Osteoblast (primary cell): ENCODE measurements around the gene SLC44A5. TPM values are rescaled to one million over a fixed set of nuclear protein-coding genes. Genes with fewer than 3 reads are reported as not detected.

Experiments used
- DNase-seq: peaks from one replicate; pipeline ENCODE4 v3.0.0; 2011; ENCODE audit warnings: low spot score, mixed read lengths; ENCODE audit not compliant: insufficient read length; ENCODE audit errors: missing footprints
- H2AFZ ChIP-seq: 2 replicates; pipeline ENCODE4 v1.6.0; 2011; ENCODE audit warnings: mild to moderate bottlenecking, low read length
- H3K27ac ChIP-seq: 2 replicates; pipeline ENCODE4 v1.5.1; 2011; ENCODE audit warnings: mild to moderate bottlenecking, low read depth, low read length, moderate library complexity
- H3K27me3 ChIP-seq: 2 replicates; pipeline ENCODE4 v1.6.0; 2012; ENCODE audit warnings: mild to moderate bottlenecking, control low read depth, inconsistent platforms, low read length, moderate library complexity; ENCODE audit not compliant: insufficient read depth
- H3K36me3 ChIP-seq: 2 replicates; pipeline ENCODE4 v1.5.1; 2011; ENCODE audit warnings: mild to moderate bottlenecking, low read length, control low read depth, moderate library complexity; ENCODE audit not compliant: insufficient read depth
- H3K4me1 ChIP-seq: 2 replicates; pipeline ENCODE4 v1.5.1; 2011; ENCODE audit warnings: mild to moderate bottlenecking, low read length, control low read depth, moderate library complexity; ENCODE audit not compliant: insufficient read depth
- H3K4me2 ChIP-seq: 2 replicates; pipeline ENCODE4 v1.6.0; 2011; ENCODE audit warnings: mild to moderate bottlenecking, low read length; ENCODE audit not compliant: insufficient read depth
- H3K4me3 ChIP-seq: fragments of 200-600 bp; sonication (generic); 3 replicates; pipeline ENCODE4 v1.5.1; 2012; ENCODE audit warnings: mild to moderate bottlenecking, low read length, inconsistent platforms; ENCODE audit not compliant: insufficient read depth
- H3K79me2 ChIP-seq: 2 replicates; pipeline ENCODE4 v1.6.0; 2012; ENCODE audit warnings: mild to moderate bottlenecking, low read length, control low read depth, inconsistent platforms; ENCODE audit not compliant: insufficient read depth
- H3K9me3 ChIP-seq: 2 replicates; pipeline ENCODE4 v1.5.1; 2011; ENCODE audit warnings: low read depth, low read length, control low read depth
- H4K20me1 ChIP-seq: 2 replicates; pipeline ENCODE4 v1.6.0; 2012; ENCODE audit warnings: mild to moderate bottlenecking, low read length, control low read depth; ENCODE audit not compliant: insufficient read depth
- total RNA-seq: library from RNA; depleted of rRNA; stranded (reverse); fragments of >200 nt; gene quantifications from 2 replicates; pipeline ENCODE4 v1.2.3, GENCODE V29; 2012
- TF ChIP-seq, protein P1 (sequence below): IDR thresholded peaks from 2 replicates; pipeline ENCODE4 v1.5.1; 2011; ENCODE audit warnings: mild to moderate bottlenecking, low read depth, low read length, moderate library complexity; ENCODE audit errors: extremely low read depth

SLC44A5 gene
- total RNA-seq, 1 donor = 0.36 TPM

DNA sequence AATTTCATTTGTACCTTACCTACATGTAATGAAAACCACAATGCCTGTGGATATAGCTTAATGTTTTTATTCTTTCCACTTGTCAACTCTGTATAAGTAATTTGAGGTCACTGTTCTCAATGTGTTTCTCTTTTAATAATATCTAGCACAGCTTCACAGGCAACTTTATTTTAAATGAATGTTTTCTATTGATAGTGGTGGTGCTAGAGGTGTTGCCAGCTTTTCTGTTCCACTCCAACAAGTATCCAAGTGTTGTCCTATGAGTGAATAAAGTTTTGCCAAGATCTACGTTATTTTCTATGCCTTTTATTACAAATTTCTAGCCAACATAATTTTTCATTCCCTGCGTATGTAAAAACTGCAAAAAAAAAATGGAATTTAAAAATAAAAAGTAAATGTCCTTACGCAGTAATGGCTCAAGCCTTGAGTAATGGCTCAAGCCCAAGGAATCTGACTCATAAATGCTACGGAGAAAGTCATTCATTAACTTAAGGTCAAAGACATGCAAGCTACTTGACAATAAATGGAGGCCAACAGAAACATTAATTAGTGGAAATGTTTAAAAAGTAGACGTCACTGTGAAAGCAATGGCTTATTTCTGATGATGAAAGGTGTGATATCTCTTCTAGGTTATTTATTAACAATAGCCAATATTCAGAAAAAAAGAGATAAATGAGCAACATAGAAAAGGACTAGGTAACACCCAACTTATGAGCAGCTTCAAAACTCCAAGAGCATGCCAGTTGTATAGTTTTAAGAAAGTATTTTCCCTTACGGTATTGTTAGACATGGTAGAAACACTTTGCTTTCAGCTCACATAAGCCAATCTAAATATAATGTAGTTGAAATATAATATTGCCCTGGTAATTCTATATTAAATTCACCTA, 71.4 kb downstream of the SLC44A5 start:
- no peaks in the 10 kb centered on the region for H3K27me3 ChIP-seq
- H3K4me1 ChIP-seq = no peaks in the 10 kb centered on the region
- H3K36me3 ChIP-seq = no peaks in the 10 kb centered on the region
- no peak overlapping the region for H2AFZ ChIP-seq
- H3K4me3 ChIP-seq = no peak overlapping the region
- no peaks in the 10 kb centered on the region for H3K79me2 ChIP-seq
- no peaks in the 10 kb centered on the region for H3K9me3 ChIP-seq
- DNase-seq = no peak
- no peaks in the 10 kb centered on the region for H4K20me1 ChIP-seq
- no peak overlapping the region for H3K27ac ChIP-seq
- TF ChIP-seq, protein P1, sequence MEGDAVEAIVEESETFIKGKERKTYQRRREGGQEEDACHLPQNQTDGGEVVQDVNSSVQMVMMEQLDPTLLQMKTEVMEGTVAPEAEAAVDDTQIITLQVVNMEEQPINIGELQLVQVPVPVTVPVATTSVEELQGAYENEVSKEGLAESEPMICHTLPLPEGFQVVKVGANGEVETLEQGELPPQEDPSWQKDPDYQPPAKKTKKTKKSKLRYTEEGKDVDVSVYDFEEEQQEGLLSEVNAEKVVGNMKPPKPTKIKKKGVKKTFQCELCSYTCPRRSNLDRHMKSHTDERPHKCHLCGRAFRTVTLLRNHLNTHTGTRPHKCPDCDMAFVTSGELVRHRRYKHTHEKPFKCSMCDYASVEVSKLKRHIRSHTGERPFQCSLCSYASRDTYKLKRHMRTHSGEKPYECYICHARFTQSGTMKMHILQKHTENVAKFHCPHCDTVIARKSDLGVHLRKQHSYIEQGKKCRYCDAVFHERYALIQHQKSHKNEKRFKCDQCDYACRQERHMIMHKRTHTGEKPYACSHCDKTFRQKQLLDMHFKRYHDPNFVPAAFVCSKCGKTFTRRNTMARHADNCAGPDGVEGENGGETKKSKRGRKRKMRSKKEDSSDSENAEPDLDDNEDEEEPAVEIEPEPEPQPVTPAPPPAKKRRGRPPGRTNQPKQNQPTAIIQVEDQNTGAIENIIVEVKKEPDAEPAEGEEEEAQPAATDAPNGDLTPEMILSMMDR = no peak
- no peak overlapping the region for H3K4me2 ChIP-seq

DNA sequence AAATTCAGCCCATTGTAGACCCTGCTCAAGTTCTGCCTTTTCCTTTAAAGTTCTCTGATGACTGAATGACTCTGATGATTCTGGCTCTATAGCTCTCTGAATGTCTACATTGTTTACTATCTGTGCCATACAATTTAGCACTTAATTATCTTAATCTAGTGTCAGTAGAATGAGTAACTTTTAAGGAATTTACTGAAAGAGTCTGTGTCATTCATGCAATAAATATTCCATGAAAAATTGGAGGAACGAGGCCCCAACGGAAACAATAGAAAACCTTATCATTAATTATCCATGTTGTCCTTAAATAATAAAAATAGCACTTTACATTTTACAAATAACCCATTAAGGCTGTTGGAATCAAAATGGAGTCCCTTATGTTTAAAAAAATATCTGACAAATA, 77.8 kb downstream of the SLC44A5 start:
- Histone ChIP-seq H3K9me3 (no peaks in the 10 kb centered on the region), H3K27me3 (no peaks in the 10 kb centered on the region), H3K27ac (no peak overlapping the region), H3K4me1 (no peaks in the 10 kb centered on the region), H4K20me1 (no peaks in the 10 kb centered on the region), H3K4me2 (no peak overlapping the region), H2AFZ (no peak overlapping the region), H3K79me2 (no peaks in the 10 kb centered on the region), H3K4me3 (no peak overlapping the region), H3K36me3 (no peaks in the 10 kb centered on the region)
- TF ChIP-seq, protein P1 = no peak
- no peak for DNase-seq

DNA sequence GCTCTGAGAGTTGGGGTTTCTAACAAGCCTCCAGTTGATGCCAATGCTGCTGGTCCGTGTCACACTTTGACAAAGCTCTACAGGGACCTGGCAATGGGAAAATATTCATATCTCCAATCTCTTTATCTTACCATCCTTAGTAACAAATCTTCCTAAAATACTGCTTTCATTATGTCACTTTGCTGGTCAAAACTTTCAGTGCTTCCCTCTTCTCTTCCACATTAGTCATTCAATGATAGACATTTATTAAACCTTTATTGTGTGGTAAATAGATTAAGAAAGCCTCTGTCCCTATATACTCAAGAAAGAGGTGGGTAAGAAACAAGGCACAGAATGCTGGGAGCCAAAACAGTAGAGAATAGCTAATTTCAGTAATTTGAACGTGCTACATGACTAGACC, 79.3 kb downstream of the SLC44A5 start:
- no peak overlapping the region for H3K4me2 ChIP-seq

DNA sequence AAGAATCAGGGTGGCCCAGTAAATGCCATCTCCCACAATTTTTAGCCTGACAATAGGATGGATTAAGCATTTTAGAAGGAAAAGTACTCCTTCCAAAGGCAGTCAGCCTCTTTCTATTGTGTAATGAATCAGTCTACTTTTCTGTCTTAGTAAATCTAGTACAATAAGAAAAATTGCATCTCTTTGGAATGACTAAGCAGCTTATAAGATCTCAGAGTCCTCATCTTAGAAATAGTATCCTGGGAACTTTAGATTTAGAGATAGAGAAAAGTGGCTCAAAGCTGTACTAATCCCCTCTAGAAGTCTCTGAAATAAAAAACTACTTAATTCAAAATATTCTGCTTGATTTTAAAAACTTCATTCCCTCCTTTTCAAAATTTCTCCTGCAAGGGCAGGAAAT, 81.4 kb downstream of the SLC44A5 start:
- no peaks in the 10 kb centered on the region for H3K27me3 ChIP-seq
- H3K36me3 ChIP-seq = no peaks in the 10 kb centered on the region
- TF ChIP-seq, protein P1 = no peak
- H3K9me3 ChIP-seq = no peaks in the 10 kb centered on the region
- H4K20me1 ChIP-seq = no peaks in the 10 kb centered on the region
- no peaks in the 10 kb centered on the region for H3K4me1 ChIP-seq
- H3K4me2 ChIP-seq = no peak overlapping the region
- no peak overlapping the region for H2AFZ ChIP-seq
- DNase-seq = no peak
- H3K27ac ChIP-seq = no peak overlapping the region
- no peak overlapping the region for H3K4me3 ChIP-seq
- no peaks in the 10 kb centered on the region for H3K79me2 ChIP-seq

More for the DNA sequence above, 79.3 kb downstream of the SLC44A5 start:
- TF ChIP-seq, protein P1 = no peak
- Histone ChIP-seq H4K20me1 (no peaks in the 10 kb centered on the region), H3K27me3 (no peaks in the 10 kb centered on the region), H3K79me2 (no peaks in the 10 kb centered on the region), H3K27ac (no peak overlapping the region), H3K36me3 (no peaks in the 10 kb centered on the region), H3K9me3 (no peaks in the 10 kb centered on the region), H2AFZ (no peak overlapping the region), H3K4me3 (no peak overlapping the region), H3K4me1 (no peaks in the 10 kb centered on the region)
- no peak for DNase-seq
